GM23338 (cell line): ENCODE results near the gene RNF167. TPM values are rescaled to one million over a fixed set of nuclear protein-coding genes. Genes with fewer than 3 reads are reported as not detected.

ENCODE experiments used
- ATAC-seq: fragments of 200-7000 bp; cut with Tn5 transposase; 3 replicates; pipeline ENCODE4 v1.9.1; 2020
- DNase-seq: peaks from one replicate; pipeline ENCODE4 v3.0.0-alpha.2; 2015; ENCODE audit warnings: low spot score
- H2AFZ ChIP-seq: fragments of 200-600 bp; sonication (generic); 2 replicates; pipeline ENCODE4 v1.8.0; 2016; ENCODE audit warnings: antibody characterized with exemption, mild to moderate bottlenecking, moderate library complexity
- H3F3A ChIP-seq: fragments of 200-600 bp; sonication (generic); replicated peaks from 2 replicates; pipeline ENCODE4 v1.8.0; 2017; ENCODE audit warnings: antibody characterized with exemption, mixed run types, low read depth
- H3K27ac ChIP-seq: fragments of 200-600 bp; sonication (generic); 2 replicates; pipeline ENCODE4 v1.6.1; 2016; ENCODE audit warnings: low read depth
- H3K27me3 ChIP-seq: fragments of 200-600 bp; sonication (generic); 2 replicates; pipeline ENCODE4 v1.8.0; 2016; ENCODE audit warnings: mild to moderate bottlenecking, mixed run types, moderate library complexity; ENCODE audit not compliant: insufficient read depth
- H3K36me3 ChIP-seq: fragments of 200-600 bp; sonication (generic); 2 replicates; pipeline ENCODE4 v1.8.0; 2016; ENCODE audit warnings: mild to moderate bottlenecking; ENCODE audit not compliant: insufficient read depth
- H3K4me1 ChIP-seq: fragments of 200-600 bp; sonication (generic); 2 replicates; pipeline ENCODE4 v1.8.0; 2016; ENCODE audit warnings: mild to moderate bottlenecking, moderate library complexity; ENCODE audit not compliant: insufficient read depth
- H3K4me2 ChIP-seq: fragments of 200-600 bp; sonication (generic); 2 replicates; pipeline ENCODE4 v1.7.1; 2017; ENCODE audit warnings: mixed run types
- H3K4me3 ChIP-seq: fragments of 200-600 bp; sonication (generic); 2 replicates; pipeline ENCODE4 v1.6.1; 2016; ENCODE audit warnings: mixed run types
- H3K79me2 ChIP-seq: fragments of 200-600 bp; sonication (generic); replicated peaks from 2 replicates; pipeline ENCODE4 v1.8.0; 2017; ENCODE audit warnings: mild to moderate bottlenecking; ENCODE audit not compliant: insufficient read depth
- H3K9me2 ChIP-seq: fragments of 200-600 bp; sonication (generic); 2 replicates; pipeline ENCODE4 v1.8.0; 2017; ENCODE audit not compliant: insufficient read depth
- H4K20me1 ChIP-seq: fragments of 200-600 bp; sonication (generic); replicated peaks from 2 replicates; pipeline ENCODE4 v1.8.0; 2017; ENCODE audit warnings: mild to moderate bottlenecking; ENCODE audit not compliant: insufficient read depth
- H3K27ac Mint-ChIP-seq: 2 replicates; pipeline ENCODE4 v1.8.0; 2020; ENCODE audit warnings: inconsistent platforms, mild to moderate bottlenecking, moderate library complexity, mixed read lengths
- H3K27me3 Mint-ChIP-seq: 3 replicates; pipeline ENCODE4 v1.8.0; 2022; ENCODE audit warnings: low read depth, mild to moderate bottlenecking, moderate library complexity, mixed read lengths, inconsistent platforms; ENCODE audit not compliant: insufficient read depth, poor library complexity
- H3K36me3 Mint-ChIP-seq: 3 replicates; pipeline ENCODE4 v1.8.0; 2021; ENCODE audit warnings: low read depth, mild to moderate bottlenecking, inconsistent platforms, moderate library complexity, mixed read lengths
- H3K4me1 Mint-ChIP-seq: 3 replicates; pipeline ENCODE4 v1.8.0; 2020; ENCODE audit warnings: mild to moderate bottlenecking, inconsistent platforms, mixed read lengths
- H3K4me3 Mint-ChIP-seq: 3 replicates; pipeline ENCODE4 v1.8.0; 2021; ENCODE audit warnings: moderate library complexity, mild to moderate bottlenecking, inconsistent platforms, mixed read lengths
- H3K9me3 Mint-ChIP-seq: 3 replicates; pipeline ENCODE4 v1.8.0; 2020; ENCODE audit warnings: moderate library complexity, mild to moderate bottlenecking, inconsistent platforms, mixed read lengths
- CREB1 ChIP-seq: fragments of 250-450 bp; sonication (Bioruptor Pico); IDR thresholded peaks from 2 replicates; pipeline ENCODE4 v1.5.0; 2020; ENCODE audit warnings: low read depth, mild to moderate bottlenecking, moderate library complexity
- CTCF ChIP-seq, 2 experiments: fragments of 200-600 bp in 1 of 2; sonication (generic) in 1 of 2; conservative IDR thresholded peaks; 2 replicates each; pipeline versions ENCODE4 v1.5.1 to v1.6.1; 2016 to 2017; ENCODE audit warnings: antibody characterized with exemption in 2 of 2, low read depth in 2 of 2, mild to moderate bottlenecking in 2 of 2, moderate library complexity in 1 of 2
- ETS1 ChIP-seq: IDR thresholded peaks from 2 replicates; pipeline ENCODE4 v1.6.1; 2016; ENCODE audit warnings: antibody characterized with exemption
- EZH2 ChIP-seq: fragments of 200-600 bp; sonication (generic); IDR thresholded peaks from one replicate; pipeline ENCODE4 v1.8.0; 2017; ENCODE audit warnings: antibody characterized with exemption, mild to moderate bottlenecking, low read depth; ENCODE audit not compliant: unreplicated experiment
- EZH2phosphoT487 ChIP-seq: fragments of 200-600 bp; sonication (generic); IDR thresholded peaks from one replicate; pipeline ENCODE4 v1.8.1; 2018; ENCODE audit warnings: antibody characterized with exemption; ENCODE audit not compliant: unreplicated experiment
- JUNB ChIP-seq: IDR thresholded peaks from one replicate; pipeline ENCODE4 v1.6.1; 2016; ENCODE audit warnings: antibody characterized with exemption; ENCODE audit not compliant: unreplicated experiment
- POLR2AphosphoS5 ChIP-seq: IDR thresholded peaks from 2 replicates; pipeline ENCODE4 v1.6.1; 2016; ENCODE audit warnings: antibody characterized with exemption, low read depth
- ZNF114 ChIP-seq: fragments of 250-450 bp; sonication (Bioruptor Pico); IDR thresholded peaks from 2 replicates; pipeline ENCODE4 v1.5.0; 2020; ENCODE audit warnings: mild to moderate bottlenecking, moderate library complexity
- polyA plus RNA-seq: library from polyadenylated mRNA; unstranded; fragments of >200 nt; fragmentation: Nextera tagmentation; extraction: Ambion mirVana; gene quantifications from 2 replicates; pipeline ENCODE4 v1.2.1, GENCODE V29; 2016
- total RNA-seq: library from RNA; depleted of rRNA; stranded (reverse); fragments of >200 nt; shearing (Covaris generic); gene quantifications from 2 replicates; pipeline ENCODE4 v1.2.3, GENCODE V29; 2014

Gene RNF167
- total and polyA plus RNA-seq, 2 experiments from 2014 or later = 61.2 to 84.4 TPM

GRCh38 chr17:4986403-4986802, 46.3 kb downstream of the RNF167 start:
- peaks cover 15% of the 10 kb centered on the region for H3K4me1 ChIP-seq

GRCh38 chr17:4986951-4987766, 47.1 kb downstream of the RNF167 start, which contains the start of gene CAMTA2:
Gene CAMTA2, minus strand, starts transcription at chr17:4987675. Its CDS starts 1,453 bp downstream, at chr17:4986222.
- DNase-seq (peak; percentile 91), ATAC-seq (peak; percentile 83)
- H2AFZ ChIP-seq = peak within 1 kb of the TSS; percentile 97
- H3F3A ChIP-seq = peaks cover 11% of the 10 kb centered on the region; the same call in 1 of the 2 replicates
- peak within 1 kb of the TSS; percentile 87 for H3K4me3 ChIP-seq
- H3K4me1 ChIP-seq = peaks cover 15% of the 10 kb centered on the region
- Mint-ChIP-seq H3K9me3 (no peaks in the 10 kb centered on the region; the same call in 2 of the 3 replicates), H3K27ac (no peak within 1 kb of the TSS), H3K27me3 (peaks cover 34% of the 10 kb centered on the region), H3K4me1 (peaks cover 26% of the 10 kb centered on the region), H3K36me3 (peaks cover 4% of the 10 kb centered on the region; the same call in 1 of the 3 replicates), H3K4me3 (peak within 1 kb of the TSS; percentile 84)
- peak within 1 kb of the TSS; percentile 97 for H3K4me2 ChIP-seq
- TF ChIP-seq JUNB (no peak), CREB1 (peak; percentile 84), CTCF (conservative IDR thresholded peaks at IDR 0.05; ENCODE audit: low read depth in 2 of 2) (peak; percentile 58 to 75), ETS1 (peak; percentile 65), POLR2AphosphoS5 (peak; percentile 69), EZH2phosphoT487 (no peak)
- no peaks in the 10 kb centered on the region for H3K36me3 ChIP-seq
- no peaks in the 10 kb centered on the region for H3K79me2 ChIP-seq
- no peaks in the 10 kb centered on the region for H4K20me1 ChIP-seq
- 0 out of 2 replicates have a peak within 1 kb of the TSS, but pooled peaks have one; percentile 19 for H3K27ac ChIP-seq
- H3K9me2 ChIP-seq = no peaks in the 10 kb centered on the region
- H3K27me3 ChIP-seq = 0 out of 2 replicates have a peak, but pooled peaks cover 8% of the 10 kb centered on the region

More at GRCh38 chr17:4986403-4986802, 46.3 kb downstream of the RNF167 start:
- DNase-seq (peak; percentile 18), ATAC-seq (no peak)
- Histone ChIP-seq H3F3A (peaks cover 11% of the 10 kb centered on the region; the same call in 1 of the 2 replicates), H2AFZ (no peak overlapping the region), H3K79me2 (no peaks in the 10 kb centered on the region), H3K36me3 (no peaks in the 10 kb centered on the region), H3K4me3 (peak overlapping the region; percentile 87), H3K27ac (no peak overlapping the region), H3K27me3 (0 out of 2 replicates have a peak, but pooled peaks cover 8% of the 10 kb centered on the region), H3K4me2 (peak overlapping the region; percentile 97), H4K20me1 (no peaks in the 10 kb centered on the region), H3K9me2 (no peaks in the 10 kb centered on the region)
- H3K27ac Mint-ChIP-seq = no peak overlapping the region
- H3K27me3 Mint-ChIP-seq = peaks cover 34% of the 10 kb centered on the region
- H3K9me3 Mint-ChIP-seq = no peaks in the 10 kb centered on the region; the same call in 2 of the 3 replicates
- peaks cover 7% of the 10 kb centered on the region; the same call in 2 of the 3 replicates for H3K36me3 Mint-ChIP-seq
- peaks cover 26% of the 10 kb centered on the region for H3K4me1 Mint-ChIP-seq
- H3K4me3 Mint-ChIP-seq = peak overlapping the region; percentile 84
- TF ChIP-seq JUNB (no peak), ZNF114 (CRISPR knock-in tag) (no peak), EZH2phosphoT487 (no peak), EZH2 (no peak), POLR2AphosphoS5 (no peak), ETS1 (no peak)
